Left renal cortex interstitium (tissue), 4 donors: ENCODE results near the gene TRMT112. TPM values are rescaled to one million over a fixed set of nuclear protein-coding genes. Genes with fewer than 3 reads are reported as not detected.
A peak's percentile ranks its signal among the peaks of the same experiment; 100 is the strongest.

Experiments
- DNase-seq, 4 donors: peaks; one replicate each; pipeline ENCODE4 v3.0.0-alpha.2; 2013; ENCODE audit warnings: low read depth in 4 of 4, low spot score in 2 of 4, missing footprints in 1 of 4
- polyA plus RNA-seq, 4 donors: library from polyadenylated mRNA; unstranded; fragments of 120-200 nt; gene quantifications; one replicate each; pipeline ENCODE4 v1.2.1, GENCODE V29; 2013; ENCODE audit not compliant: insufficient read length in 4 of 4

TRMT112 gene
- polyA plus RNA-seq: 100 to 1,000 TPM; 209 to 285 (median 235) TPM

DNA sequence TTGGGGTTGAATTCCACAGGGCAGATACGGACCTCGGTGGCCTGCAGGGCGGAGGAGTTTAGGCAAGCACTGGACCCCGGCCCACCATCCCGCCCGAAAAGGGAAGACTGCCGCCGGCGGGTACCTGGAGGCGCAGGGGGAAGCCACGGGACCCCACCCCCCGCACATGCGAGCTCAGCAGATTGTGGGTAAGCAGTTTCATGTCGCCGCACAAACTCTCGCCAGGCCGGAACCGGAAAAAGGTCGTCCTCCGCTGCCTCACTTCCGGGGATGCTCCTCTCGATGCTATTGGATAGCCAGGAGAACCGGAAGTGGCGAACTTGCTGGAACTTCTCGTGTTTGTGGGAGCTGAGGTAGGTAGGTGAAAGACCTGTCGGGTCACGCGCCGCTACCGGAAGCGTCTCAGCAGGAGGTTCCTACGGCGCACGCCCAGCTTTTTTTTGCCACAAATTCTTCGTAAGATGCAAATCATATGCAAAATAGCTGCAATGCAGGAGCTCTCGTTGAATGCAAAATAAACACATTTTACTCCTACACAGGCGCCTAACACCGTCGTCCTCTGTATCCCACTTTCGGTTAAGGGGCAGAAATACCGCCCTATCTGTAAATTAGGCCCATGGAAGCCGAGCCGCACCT lies at the start of gene TRMT112:
TSS of gene TRMT112 (minus strand) at position 235 of the 636 bp plus-strand sequence. CDS start at position 202, 33 bp downstream.
- DNase-seq: peak; percentile 80 to 94 (median 93)

DNA sequence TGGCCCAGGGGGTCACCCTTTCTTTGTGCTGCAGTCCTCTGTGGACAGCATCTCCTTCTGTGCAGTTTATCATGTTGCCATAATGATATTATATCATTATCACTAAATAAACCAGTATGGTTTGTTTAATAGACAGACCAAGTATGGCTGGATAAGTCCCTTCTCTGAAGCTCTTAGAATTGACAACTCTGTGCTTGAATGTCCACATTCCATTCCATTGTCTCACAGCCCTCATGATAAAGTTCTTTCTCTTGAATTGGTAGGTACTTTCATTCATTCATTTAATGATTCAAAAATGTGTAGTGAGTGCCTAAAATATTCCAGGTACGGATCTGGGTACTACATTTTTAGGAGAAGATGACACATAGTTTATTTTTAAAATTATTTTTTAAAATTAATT lies 49.4 kb upstream of the TRMT112 start:
- no peak for DNase-seq

DNA sequence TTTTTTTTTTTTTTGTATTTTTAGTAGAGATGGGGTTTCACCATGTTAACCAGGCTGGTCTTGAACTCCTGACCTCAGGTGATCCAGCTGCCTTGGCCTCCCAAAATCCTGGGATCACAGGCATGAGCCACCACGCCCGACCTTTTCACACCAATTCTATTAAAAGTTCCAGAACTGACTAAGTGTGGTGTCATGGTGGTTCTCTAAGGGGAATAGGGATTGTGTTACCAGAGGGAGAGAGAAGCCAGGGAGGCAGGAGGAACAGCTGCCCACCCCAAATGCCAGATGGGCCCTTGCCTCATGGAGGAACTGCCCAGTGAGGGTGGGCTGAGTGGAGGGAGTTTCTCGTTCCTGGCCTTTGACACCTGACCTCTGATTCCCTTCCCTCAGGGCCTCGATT lies 47.6 kb upstream of the TRMT112 start:
- no peak for DNase-seq

DNA sequence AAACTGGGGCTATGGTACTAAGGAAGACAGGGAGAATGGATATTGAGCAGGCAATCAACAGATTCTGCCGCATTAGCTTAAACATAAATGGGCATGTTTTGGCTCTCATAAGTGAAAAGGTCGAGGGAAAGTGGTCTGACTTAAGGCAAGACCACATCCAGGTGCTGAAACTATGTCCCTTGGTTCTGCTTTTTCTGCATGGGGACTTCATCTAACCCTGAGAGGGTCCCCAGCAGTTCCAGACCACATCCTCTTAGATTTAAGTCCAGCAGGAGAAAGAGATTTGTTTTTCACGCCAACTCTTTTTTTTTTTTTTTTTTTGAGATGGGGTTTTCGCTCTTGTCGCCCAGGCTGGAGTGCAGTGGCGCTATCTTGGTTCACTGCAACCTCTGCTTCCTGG lies 47.1 kb upstream of the TRMT112 start:
- DNase-seq: no peak

DNA sequence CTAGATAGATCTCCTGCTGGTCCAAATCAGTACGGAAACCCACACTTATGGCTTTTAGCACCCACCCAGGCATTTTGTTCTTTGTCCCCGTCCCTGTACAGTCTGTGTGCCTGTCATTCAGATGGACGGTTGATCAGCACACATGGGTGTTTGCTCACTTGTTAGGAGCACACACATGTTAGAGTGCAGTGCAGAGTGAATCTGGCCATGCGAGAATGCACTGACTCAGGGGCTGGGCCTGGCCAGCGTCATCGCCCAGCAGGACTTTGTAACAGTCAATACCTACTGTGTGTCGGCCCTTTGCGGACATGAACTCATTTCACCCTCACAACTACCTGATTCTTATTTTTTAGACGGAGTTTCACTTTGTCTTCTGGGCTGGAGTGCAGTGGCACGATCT lies 45.0 kb upstream of the TRMT112 start:
- DNase-seq: no peak

- DNase-seq: no peak
Measured at GRCh38 chr11:64361659-64362058, 44.3 kb upstream of the TRMT112 start.

DNA sequence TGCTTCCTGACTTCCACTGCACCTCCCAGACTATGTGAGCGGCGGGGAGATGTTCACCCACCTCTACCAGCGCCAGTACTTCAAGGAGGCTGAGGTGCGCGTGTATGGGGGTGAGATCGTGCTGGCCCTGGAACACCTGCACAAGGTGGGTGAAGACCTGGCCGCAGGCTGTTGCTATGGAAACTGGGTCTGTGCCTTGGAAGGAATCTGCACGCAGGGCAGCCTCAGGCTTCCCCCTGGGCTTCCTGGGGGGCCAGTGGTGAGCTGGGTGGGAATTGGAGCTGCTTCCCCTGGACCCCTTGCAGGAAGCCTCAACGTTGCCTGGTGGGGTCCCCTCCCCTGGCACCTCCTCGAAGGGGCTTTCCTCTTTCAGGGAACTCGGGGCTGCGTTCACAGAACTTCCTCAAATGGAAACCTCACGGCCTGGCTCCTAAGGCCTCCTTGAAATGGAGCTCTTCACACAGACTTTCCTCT lies 43.1 kb upstream of the TRMT112 start:
- DNase-seq: no peak

GRCh38 chr11:64359712-64360445 lies 42.5 kb upstream of the TRMT112 start:
- DNase-seq: no peak

DNA sequence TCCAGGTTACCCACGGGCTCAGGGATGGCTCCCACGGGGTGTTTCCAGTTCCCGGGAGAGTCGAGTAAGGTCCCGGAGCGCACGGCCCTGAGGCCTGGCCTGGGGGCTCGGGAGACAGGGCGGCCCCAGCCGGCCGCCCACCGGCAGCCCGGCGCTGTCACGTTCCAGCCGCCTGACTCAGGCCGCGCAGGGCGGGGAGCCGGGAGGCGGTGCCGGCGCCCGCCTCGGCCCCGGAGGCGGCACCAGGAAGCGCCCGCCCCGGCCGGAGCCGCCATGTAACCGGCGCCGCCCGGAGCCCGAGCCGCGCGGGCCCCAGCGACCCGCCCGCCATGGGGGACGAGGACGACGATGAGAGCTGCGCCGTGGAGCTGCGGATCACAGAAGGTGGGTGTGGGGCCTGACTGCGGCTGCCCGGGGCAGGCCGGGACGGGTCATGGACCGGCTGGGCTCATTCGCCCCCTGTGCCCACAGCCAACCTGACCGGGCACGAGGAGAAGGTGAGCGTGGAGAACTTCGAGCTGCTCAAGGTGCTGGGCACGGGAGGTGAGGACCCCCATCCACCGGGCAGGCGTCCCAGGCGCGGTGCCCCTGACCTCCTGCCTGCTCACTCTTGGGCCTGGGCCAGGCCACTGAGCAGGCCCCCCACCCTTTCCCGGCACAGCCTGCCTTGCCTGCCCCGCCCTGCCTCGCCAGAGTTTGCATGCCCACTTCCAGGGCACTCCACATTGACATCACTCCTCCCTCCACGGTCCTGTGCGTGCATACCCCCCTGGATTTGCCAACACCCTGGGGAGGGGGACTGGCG lies 41.8 kb upstream of the TRMT112 start, which contains the start of gene RPS6KA4:
TSS of gene RPS6KA4 (plus strand) at position 256 of the 805 bp plus-strand sequence. CDS start at position 330, 74 bp downstream.
- DNase-seq: peak in 1 of 4 donors; percentile 46

DNA sequence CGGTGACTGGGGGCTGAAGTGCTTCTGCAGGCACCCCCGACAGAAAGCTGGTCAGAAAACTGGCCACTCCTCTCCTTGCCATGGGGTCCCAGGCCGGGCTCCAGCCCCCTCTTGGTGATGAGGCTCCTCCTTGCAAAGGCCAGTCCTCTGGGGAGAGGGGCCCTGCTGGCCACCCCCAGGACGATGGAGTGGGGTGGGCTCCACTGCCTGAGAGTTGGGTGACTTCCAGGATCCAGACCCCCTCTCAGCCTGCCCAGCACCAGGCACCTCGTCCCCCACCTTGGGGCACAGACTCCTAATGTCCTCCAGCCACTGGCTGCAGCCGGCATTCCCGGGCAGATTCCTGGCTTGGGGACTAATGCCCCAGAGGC lies 41.2 kb upstream of the TRMT112 start:
- no peak for DNase-seq

- DNase-seq: no peak
Measured at GRCh38 chr11:64357904-64358535, 40.7 kb upstream of the TRMT112 start.

DNA sequence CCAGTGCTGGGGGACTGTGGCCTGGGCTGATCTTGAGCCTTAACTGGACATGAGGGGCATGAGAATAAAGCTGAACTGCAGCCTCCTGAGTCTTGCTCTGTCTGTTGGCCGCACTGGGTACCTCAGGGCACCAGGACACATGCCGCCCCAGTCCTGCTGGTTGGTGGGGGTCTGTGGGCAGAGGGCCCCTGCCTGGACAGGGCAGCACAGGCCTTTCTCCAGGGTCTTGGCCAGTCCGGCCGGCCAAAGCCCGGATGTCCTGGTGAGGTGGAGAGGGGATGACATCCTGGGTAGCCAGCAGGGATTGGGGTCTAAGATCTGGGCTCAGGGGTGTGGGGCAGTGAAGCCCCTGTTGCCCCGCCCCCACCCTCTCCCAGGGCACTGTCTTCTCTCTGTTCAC lies 40.1 kb upstream of the TRMT112 start:
- DNase-seq: no peak

- no peak for DNase-seq
Measured at GRCh38 chr11:64356498-64357411, 39.4 kb upstream of the TRMT112 start.

GRCh38 chr11:64355078-64355940 lies 38.0 kb upstream of the TRMT112 start:
- DNase-seq: no peak

GRCh38 chr11:64353715-64354506 lies 36.6 kb upstream of the TRMT112 start:
- DNase-seq: no peak

DNA sequence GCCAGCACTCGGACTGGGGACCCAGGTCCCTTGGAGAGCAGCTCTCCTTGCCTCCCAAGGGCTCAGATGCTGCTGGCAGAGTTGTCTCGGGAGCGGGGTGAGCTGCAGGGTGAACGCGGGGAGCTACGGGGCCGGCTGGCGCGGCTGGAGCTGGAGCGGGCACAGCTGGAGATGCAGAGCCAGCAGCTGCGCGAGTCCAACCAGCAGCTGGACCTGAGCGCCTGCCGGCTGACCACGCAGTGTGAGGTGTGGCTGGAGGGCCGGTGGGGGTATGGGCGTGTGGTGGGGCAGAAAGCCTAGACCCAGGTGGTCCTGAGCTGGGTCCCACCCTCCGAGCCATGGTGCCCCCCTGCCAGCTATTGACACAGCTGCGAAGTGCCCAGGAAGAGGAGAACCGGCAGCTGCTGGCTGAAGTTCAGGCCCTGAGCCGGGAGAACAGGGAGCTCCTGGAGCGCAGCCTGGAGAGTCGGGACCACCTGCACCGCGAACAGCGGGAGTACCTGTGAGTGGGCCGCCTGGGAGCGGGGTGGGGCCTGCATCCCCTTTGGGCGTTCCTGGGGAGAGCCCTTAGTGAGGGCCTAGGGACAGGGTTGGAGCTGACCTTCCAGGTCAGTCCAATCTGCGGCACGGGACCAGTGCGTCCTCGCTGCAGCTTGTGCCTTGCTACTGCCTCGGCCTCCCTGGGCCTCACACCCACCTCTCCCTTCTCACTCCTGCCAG lies 35.8 kb upstream of the TRMT112 start:
- DNase-seq: no peak
